GM12891 (cell line): ENCODE data around the gene BID.

Experiments
- POLR2A ChIP-seq: IDR thresholded peaks from 2 replicates; pipeline ENCODE4 v1.6.1; 2011; ENCODE audit warnings: low read depth, low read length, control low read depth
- POLR2AphosphoS5 ChIP-seq: IDR thresholded peaks from 2 replicates; pipeline ENCODE4 v1.6.1; 2011; ENCODE audit warnings: low read depth, low read length, control low read depth
- POU2F2 ChIP-seq: IDR thresholded peaks from 2 replicates; pipeline ENCODE4 v1.6.1; 2011; ENCODE audit warnings: low read depth, mild to moderate bottlenecking, control low read depth, low read length, moderate library complexity
- SPI1 ChIP-seq: IDR thresholded peaks from 2 replicates; pipeline ENCODE4 v1.6.1; 2011; ENCODE audit warnings: low read depth, low read length, control low read depth

- TF ChIP-seq SPI1, result no peak
- TF ChIP-seq POLR2AphosphoS5, result no peak
- no peak for TF ChIP-seq POLR2A
- no peak for TF ChIP-seq POU2F2
Measured at GRCh38 chr22:17804331-17805080, 30.2 kb upstream of the BID start.
